AG04449 (cell line): ENCODE data around the gene CLUH.
"Not testable (repeated sequence)": the region's sequence is repeated elsewhere in the genome, so short reads cannot be mapped to it uniquely, and the experiment has no call there.

Experiments used
- CTCF ChIA-PET: fragments of 350-600 bp; formaldehyde crosslinking; extraction: SDS; loops from one replicate; lab custom pipeline; 2021; ENCODE audit warnings: antibody characterized with exemption; lab: Yijun Ruan, JAX
- POLR2A ChIA-PET: fragments of 400-600, 350-600 bp; formaldehyde crosslinking; extraction: SDS; loops from one replicate; lab custom pipeline; 2020; ENCODE audit warnings: antibody characterized with exemption, inconsistent platforms; lab: Yijun Ruan, JAX
- DNase-seq: peaks from one replicate; pipeline ENCODE4 v3.0.0-alpha.2; 2010; ENCODE audit warnings: low read depth, low spot score
- H3K4me3 ChIP-seq: 2 replicates; pipeline ENCODE4 v1.5.1; 2011; ENCODE audit warnings: low read depth, mild to moderate bottlenecking, control low read depth, low read length
- TF ChIP-seq, protein P1 (sequence below): IDR thresholded peaks from one replicate; pipeline ENCODE4 v1.5.1; 2011; ENCODE audit warnings: mild to moderate bottlenecking, moderate library complexity, low read length, control low read depth, inconsistent platforms; ENCODE audit not compliant: insufficient read depth; ENCODE audit errors: missing control alignments

CLUH gene

GRCh38 chr17:2684549-2684948 is 27.0 kb downstream of the CLUH start:
- POLR2A ChIA-PET: interaction anchor here (1.1 kb wide), 1 partner anchor 172 kb away, joined by 3 read pairs; no protein-coding TSS in a partner anchor
- TF ChIP-seq, protein P1, sequence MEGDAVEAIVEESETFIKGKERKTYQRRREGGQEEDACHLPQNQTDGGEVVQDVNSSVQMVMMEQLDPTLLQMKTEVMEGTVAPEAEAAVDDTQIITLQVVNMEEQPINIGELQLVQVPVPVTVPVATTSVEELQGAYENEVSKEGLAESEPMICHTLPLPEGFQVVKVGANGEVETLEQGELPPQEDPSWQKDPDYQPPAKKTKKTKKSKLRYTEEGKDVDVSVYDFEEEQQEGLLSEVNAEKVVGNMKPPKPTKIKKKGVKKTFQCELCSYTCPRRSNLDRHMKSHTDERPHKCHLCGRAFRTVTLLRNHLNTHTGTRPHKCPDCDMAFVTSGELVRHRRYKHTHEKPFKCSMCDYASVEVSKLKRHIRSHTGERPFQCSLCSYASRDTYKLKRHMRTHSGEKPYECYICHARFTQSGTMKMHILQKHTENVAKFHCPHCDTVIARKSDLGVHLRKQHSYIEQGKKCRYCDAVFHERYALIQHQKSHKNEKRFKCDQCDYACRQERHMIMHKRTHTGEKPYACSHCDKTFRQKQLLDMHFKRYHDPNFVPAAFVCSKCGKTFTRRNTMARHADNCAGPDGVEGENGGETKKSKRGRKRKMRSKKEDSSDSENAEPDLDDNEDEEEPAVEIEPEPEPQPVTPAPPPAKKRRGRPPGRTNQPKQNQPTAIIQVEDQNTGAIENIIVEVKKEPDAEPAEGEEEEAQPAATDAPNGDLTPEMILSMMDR: no peak
- CTCF ChIA-PET: interaction anchor here (3.0 kb wide), 1 partner anchor 8 kb away, joined by 18 read pairs; no protein-coding TSS in a partner anchor
- H3K4me3 ChIP-seq: no peak overlapping the region
- DNase-seq: no peak

- ChIA-PET CTCF (no interaction called here), POLR2A (no interaction called here)
- no peak overlapping the region for H3K4me3 ChIP-seq
- DNase-seq: no peak
- TF ChIP-seq, protein P1: no peak
Observed at GRCh38 chr17:2683912-2684311, 27.7 kb downstream of the CLUH start.

DNA sequence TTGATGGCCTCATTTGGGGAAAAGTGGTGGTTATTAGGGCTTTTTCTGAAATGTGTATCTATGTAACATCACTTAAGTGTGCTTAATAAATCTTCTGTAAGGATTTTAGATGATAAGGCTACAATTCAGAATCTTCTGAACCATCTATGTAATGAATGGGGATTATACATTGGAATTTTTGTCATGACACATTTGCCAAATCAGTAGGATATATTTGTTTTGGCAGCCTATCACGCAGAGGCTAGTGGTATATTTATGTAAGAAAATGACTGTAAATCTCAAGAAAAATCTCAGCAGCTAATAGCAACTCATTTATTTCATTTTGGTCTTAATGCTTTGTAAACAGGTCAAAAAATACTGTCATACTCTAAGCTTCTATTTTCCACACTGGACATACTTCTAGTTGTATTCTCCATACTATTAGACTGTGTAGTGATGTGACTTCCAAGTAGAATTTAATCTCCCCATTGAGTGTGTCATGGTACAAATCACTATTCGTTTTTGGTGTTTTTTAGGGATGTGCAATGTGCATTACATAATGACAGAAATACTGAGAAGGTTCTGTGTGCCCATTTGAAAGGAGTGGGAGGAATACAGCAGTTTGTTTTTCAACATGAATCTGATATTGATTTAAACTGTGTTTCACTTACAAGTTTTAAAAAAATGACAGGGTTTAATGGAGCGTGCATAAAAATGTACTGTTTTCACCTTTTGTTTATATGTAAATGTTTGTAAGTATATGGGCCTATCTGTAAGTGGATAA is 29.2 kb downstream of the CLUH start:
- no peak overlapping the region for H3K4me3 ChIP-seq
- DNase-seq: no peak
- TF ChIP-seq, protein P1: no peak
- POLR2A ChIA-PET: no interaction called here
- CTCF ChIA-PET: interaction anchor here (1.0 kb wide), 1 partner anchor 8 kb away, joined by 3 read pairs; no protein-coding TSS in a partner anchor

GRCh38 chr17:2681650-2682049 is 29.9 kb downstream of the CLUH start:
- TF ChIP-seq, protein P1: no peak
- no peak overlapping the region for H3K4me3 ChIP-seq
- ChIA-PET CTCF (interaction anchor here (1.0 kb wide), 1 partner anchor 8 kb away, joined by 3 read pairs; no protein-coding TSS in a partner anchor), POLR2A (no interaction called here)
- no peak for DNase-seq

DNA sequence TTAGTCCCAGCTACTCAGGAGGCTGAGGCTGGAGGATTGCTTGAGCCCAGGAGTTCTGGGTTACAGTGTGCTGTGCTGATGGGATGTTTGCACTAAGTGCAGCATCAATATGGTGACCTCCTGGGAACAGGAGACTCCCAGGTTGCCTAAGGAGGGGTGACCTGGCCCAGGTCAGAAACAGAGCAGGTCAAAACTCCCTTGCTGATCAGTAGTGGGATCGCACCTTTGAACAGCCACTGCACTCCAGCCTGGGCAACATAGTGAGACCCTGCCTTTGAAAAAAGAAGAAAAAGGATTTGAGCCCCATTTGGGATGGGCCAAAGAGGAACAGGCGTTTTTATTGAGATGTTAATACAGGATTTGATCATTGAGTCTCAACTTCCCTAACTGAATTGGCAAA is 30.6 kb downstream of the CLUH start:
- TF ChIP-seq, protein P1: no peak
- no peak for DNase-seq
- ChIA-PET CTCF (no interaction called here), POLR2A (no interaction called here)
- no peak overlapping the region for H3K4me3 ChIP-seq

DNA sequence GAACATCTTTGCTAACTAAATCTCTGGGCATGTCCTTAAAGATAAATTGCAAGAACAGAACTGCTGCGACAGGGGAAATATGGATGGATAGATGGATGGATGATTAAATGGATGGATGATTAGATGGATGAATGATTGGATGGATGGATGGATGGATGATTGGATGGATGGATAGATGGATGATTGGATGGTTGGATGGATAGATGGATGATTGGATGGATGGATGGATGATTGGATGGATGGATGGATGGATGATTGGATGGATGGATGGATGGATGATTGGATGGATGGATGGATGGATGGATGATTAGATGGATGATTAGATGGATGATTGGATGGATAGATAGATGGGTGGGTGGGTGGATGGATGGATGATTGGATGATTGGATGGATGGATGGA is 32.3 kb downstream of the CLUH start:
- H3K4me3 ChIP-seq, CTCF ChIA-PET, POLR2A ChIA-PET, DNase-seq: not testable (repeated sequence)
